NCI-H82 treated with DMSO at 0.1 percent for 48 hours (cell line): ENCODE measurements around the gene CDK11B.

Experiments used
- DNase-seq: peaks from one replicate; lab custom pipeline; 2025; ENCODE audit not compliant: unreplicated experiment; lab: John Stamatoyannopoulos, UW

The CDK11B gene

GRCh38 chr1:1617516-1617915, 41.3 kb downstream of the CDK11B start:
- no peak for DNase-seq

DNA sequence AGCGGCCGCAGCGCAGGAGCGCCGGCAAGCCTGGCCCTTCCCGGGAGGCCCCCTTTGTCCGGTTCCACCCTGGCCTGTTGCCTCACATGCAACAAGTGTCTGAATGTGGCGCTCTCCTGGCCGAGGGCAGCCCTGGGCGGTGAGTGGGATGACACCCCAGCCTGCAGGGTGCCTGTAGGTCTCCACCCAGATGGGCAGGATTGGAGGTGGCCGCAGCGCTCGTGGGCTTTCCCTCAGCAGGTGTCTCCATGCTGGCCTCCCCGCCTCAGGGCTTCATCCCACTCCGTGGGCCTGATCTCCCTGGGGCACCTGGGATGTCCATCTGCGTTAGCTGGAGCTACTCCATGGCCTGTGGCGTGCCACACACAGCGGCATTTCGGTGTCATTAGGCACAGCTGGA, 42.0 kb downstream of the CDK11B start:
- DNase-seq, result no peak

- DNase-seq, result no peak
These were observed 42.6 kb downstream of the CDK11B start for GRCh38 chr1:1616045-1616790.

DNA sequence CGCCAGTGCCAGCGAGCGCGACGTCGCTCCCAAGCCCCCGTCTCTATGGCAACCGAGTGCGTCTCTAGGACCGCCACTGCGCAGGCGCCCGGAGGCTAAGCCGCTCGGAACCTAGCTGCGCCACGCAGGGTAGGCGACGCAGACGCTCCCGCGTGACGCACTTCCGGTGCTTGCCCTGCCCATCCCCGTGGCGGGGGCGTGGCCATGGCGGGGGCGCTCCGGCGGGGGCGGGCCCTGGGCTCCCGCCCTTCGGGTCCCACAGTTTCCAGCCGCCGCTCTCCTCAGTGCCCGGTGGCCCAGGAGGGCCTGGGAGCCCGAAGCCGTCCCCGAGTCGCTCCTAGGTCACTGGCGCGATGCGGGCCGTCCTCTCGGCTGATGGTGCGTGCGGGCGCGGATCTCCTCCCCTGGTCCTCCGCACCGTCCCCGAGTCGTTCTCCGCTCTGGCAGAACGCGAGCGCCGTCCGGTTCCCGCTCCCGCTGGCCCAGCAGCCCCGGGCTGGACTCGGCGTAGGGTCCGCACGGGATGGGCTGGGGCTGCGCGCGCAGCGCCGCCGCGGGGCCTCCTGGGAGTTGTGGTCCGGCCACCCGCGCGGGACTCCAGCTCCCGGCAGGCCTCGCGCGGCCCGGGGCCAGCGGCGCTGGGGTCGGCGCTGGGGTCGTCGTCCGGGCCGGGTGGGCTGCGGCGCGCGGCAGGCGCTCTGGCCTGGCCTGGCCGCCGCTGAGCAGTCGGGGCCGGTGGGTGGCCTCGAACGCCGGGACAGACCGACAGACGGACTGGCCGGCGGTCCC, 43.4 kb downstream of the CDK11B start, which contains the start of gene MIB2:
Gene MIB2 (plus strand): TSS at position 245 of the 789 bp plus-strand sequence. CDS start 7,953 bp downstream, outside the sequence.
- DNase-seq, result peak; percentile 87

DNA sequence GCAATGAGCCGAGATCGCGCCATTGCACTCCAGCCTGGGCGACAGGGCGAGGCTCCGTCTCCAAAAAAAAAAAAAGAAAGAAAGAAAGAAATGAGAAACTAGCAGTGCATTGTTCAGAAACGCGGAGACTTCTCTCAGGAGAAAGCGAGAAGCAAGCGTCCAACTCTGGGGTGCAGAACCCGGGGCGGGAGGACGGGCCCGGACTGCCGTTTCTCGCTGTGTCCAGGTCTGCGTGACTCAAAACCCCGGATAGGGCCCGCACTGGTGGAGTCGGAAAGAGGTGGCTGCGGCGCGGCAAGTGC, 43.9 kb downstream of the CDK11B start:
- DNase-seq, result no peak

DNA sequence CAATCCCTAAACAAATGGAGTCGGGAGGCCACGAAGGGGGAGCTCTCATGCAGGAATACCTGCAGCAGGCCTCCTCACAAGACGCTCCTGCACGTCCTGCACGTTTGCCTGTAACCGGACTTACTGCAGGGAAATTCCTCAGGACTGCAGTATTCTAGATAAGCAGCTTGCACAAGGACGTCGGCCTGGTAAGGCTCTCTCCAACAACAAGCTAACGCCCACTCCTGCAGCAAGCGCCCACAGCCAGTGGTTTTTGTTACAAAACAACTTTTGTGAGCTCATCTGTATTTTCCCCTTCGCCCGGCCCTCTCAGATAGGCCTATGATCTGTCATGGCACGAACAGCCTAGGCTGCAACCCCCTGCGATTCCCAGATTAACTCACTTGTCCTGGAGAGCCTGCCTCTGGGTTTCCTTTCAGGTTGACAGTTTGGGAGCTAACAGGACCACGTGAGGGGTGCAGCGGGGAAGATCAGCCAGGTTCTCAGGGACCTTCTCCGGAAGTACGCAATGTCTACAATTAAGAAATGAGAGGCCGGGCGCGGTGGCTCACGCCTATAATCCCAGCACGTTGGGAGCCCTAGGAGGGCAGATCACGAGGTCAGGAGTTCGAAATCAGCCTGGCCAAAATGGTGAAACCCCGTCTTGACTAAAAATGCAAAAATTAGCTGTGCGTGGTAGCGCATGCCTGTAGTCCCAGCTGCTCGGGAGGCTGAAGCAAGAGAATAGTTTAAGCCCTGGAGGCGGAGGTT, 44.4 kb downstream of the CDK11B start:
- no peak for DNase-seq

- DNase-seq, result no peak
These were observed 45.2 kb downstream of the CDK11B start for GRCh38 chr1:1613509-1614082.

- DNase-seq, result no peak
These were observed 46.8 kb downstream of the CDK11B start for GRCh38 chr1:1612104-1612400.

DNA sequence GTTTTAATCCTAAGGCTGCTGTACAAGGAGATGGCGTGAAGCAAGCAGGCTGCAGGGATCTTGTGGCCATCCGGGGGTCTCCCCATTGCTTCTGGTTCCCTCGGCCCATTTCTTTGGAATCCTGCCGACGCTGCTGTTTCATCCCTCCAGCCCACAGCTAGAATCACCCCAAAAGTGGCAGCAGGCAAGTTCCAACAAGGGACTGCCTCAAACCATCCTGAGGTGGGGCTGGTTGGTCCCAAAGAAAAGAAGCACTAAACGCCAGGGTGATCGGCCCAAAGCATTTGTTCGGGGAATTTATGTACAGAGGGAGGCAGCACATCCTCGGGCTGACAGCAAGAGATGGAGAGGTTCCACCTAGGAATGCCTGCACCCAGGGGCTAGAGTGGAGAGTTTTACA, 48.0 kb downstream of the CDK11B start:
- no peak for DNase-seq

- DNase-seq, result peak; percentile 62
These were observed 48.9 kb downstream of the CDK11B start for GRCh38 chr1:1609822-1610485.

- no peak for DNase-seq
These were observed 52.6 kb downstream of the CDK11B start for GRCh38 chr1:1606232-1606631.

DNA sequence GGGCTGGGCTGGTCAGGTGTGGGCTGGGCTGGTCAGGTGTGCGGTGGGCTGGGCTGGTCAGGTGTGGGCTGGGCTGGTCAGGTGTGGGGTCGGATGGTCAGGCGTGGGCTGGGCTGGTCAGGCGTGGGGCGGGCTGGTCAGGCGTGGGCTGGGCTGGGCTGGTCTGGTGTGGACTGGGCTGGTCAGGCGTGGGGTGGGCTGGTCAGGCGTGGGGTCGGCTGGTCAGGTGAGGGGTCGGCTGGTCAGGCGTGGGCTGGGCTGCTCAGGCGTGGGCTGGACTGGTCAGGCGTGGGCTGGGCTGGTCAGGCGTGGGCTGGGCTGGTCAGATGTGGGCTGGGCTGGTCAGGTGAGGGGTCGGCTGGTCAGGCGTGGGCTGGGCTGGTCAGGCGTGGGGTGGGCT, 53.1 kb downstream of the CDK11B start:
- no peak for DNase-seq

- DNase-seq, result no peak
These were observed 53.7 kb downstream of the CDK11B start for GRCh38 chr1:1605034-1605591.

DNA sequence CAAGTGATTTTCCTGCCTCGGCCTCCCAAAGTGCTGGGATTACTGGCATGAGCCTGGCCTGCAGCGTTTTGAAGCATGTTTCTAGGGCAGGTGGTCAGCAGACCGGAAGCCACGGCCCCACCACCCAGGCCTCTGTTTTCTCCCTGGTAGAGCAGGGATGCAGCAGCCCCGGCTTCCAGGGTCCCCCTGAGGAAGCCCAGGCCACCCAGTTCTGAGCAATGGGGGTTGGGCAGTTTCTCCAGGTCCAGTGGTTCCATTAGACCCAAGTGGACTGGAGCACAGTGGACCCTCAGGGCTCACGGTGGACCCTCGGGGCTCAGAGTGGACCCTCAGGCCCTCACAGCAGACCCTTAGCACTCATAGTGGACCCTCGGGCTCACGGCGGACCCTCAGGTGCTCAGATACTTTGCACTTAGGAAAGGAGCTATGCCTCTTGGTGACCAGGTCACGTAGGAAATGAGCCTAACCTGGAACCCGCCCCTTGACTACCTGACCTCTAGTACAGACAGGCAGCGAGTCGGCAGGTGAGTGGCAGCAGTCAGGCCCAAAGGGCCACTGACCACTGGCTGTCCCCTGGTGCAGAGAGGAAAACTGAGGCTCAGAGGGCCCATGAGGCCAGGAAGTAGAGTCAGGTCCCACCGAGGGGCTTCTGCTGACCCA, 54.3 kb downstream of the CDK11B start:
- no peak for DNase-seq

- DNase-seq, result no peak
These were observed 55.0 kb downstream of the CDK11B start for GRCh38 chr1:1603671-1604373.

DNA sequence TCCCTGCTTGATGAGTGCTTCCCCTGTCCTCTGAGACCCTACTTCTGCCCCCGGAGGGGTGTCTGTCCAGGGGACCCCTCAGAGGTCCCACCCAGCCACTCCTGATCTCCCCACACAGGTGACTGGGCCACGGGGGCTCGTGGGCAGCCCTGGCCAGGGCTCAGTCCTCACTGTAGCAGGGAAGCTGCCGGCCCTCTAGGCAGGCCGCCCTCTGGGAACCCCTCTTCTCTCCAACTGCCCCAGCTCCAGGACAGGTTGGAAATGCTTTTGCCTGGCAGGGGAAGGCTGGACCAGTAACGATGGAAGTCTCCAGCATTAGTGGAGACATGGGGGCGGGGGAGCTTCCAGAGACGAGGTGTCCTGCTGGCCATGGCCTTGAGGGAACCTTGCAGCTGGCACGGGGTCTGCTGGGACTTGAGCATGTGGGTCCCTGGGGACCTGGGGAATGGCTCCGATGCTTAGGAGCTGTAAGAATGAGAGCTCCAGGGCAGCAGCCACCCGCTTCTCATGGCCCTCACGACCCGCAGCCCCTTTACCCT, 55.8 kb downstream of the CDK11B start:
- DNase-seq, result peak; percentile 43

GRCh38 chr1:1602304-1602967, 56.4 kb downstream of the CDK11B start:
- no peak for DNase-seq

DNA sequence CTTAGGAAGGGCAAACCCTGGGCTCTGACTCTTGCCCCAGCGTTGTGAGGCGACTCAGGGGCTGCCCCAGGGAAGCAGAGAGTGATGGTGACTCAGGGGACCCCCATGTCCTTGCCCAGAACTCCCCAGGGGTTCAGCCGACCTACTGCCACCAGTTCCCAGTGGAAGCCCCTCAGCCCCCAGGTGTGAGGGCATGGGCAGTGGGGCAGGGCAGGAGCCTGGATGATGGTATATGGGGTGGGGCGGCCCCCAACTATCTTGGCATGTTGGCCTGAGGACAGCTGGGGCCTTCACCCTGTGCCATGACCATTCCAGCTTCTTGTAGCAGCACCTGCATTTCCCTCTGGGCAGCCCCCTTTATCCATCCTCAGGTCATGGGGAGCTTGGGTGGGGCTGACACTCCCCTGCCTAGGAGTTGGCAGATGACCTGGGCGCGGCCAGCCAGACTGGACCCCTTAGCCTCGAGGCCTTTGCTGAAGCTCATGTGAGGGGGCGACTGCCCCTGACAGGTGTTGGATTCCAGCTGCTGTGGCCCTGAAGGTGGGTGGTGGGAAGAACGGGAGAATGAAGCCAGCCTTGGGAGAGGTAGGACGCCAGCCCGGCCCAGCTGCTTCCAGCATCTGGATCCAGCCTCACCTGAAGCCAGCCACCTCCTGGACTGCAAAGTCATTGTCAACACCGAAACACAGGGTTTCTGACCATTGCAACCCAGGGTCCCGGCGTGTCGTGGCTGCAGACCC, 57.1 kb downstream of the CDK11B start:
- no peak for DNase-seq
